Liver (tissue), 9 donors: Measurements from ENCODE around the gene CCRL2. TPM values are rescaled to one million over a fixed set of nuclear protein-coding genes. Genes with fewer than 3 reads are reported as not detected.

Experiments
- DNase-seq: peaks from one replicate; pipeline ENCODE4 v3.0.0-alpha.2; 2017; ENCODE audit warnings: low spot score
- H3K27ac ChIP-seq, 2 donors: one replicate each; pipeline ENCODE4 v1.7.0; 2013; ENCODE audit warnings: inconsistent platforms in 2 of 2, low read length in 2 of 2, control low read depth in 1 of 2, low read depth in 1 of 2, mild to moderate bottlenecking in 1 of 2
- H3K27me3 ChIP-seq, 4 donors: one replicate each; pipeline versions ENCODE4 v1.6.1 to v1.7.0; 2013; ENCODE audit warnings: low read length in 3 of 4, inconsistent platforms in 1 of 4, mild to moderate bottlenecking in 1 of 4, moderate library complexity in 1 of 4; ENCODE audit not compliant: control insufficient read depth in 4 of 4, insufficient read depth in 4 of 4
- H3K36me3 ChIP-seq, 4 donors: one replicate each; pipeline versions ENCODE4 v1.6.1 to v1.7.0; 2013; ENCODE audit warnings: low read length in 3 of 4, mild to moderate bottlenecking in 3 of 4, low read depth in 1 of 4, moderate library complexity in 1 of 4; ENCODE audit not compliant: control insufficient read depth in 4 of 4, insufficient read depth in 3 of 4
- H3K4me1 ChIP-seq, 4 donors: one replicate each; pipeline versions ENCODE4 v1.6.1 to v1.7.0; 2013; ENCODE audit warnings: low read length in 3 of 4, mild to moderate bottlenecking in 3 of 4, moderate library complexity in 1 of 4; ENCODE audit not compliant: control insufficient read depth in 4 of 4, insufficient read depth in 4 of 4
- H3K4me3 ChIP-seq, 3 donors: one replicate each; pipeline versions ENCODE4 v1.6.1 to v1.7.0; 2013; ENCODE audit warnings: low read length in 3 of 3, control low read depth in 1 of 3, low read depth in 1 of 3, mild to moderate bottlenecking in 1 of 3
- H3K9ac ChIP-seq, 2 donors: one replicate each; pipeline ENCODE4 v1.7.0; 2013; ENCODE audit warnings: low read length in 2 of 2, mild to moderate bottlenecking in 2 of 2, moderate library complexity in 2 of 2, control low read depth in 1 of 2, low read depth in 1 of 2
- H3K9me3 ChIP-seq, 4 donors: one replicate each; pipeline versions ENCODE4 v1.6.1 to v1.7.0; 2013; ENCODE audit warnings: low read length in 3 of 4; ENCODE audit not compliant: control insufficient read depth in 4 of 4
- EGR1 ChIP-seq, 2 donors: IDR thresholded peaks; 2 replicates each; pipeline ENCODE4 v1.6.1; 2016 to 2018; ENCODE audit warnings: antibody characterized with exemption in 2 of 2, low read depth in 2 of 2
- FOXA1 ChIP-seq: IDR thresholded peaks from 2 replicates; pipeline ENCODE4 v1.6.1; 2016; ENCODE audit warnings: antibody characterized with exemption
- FOXA2 ChIP-seq: IDR thresholded peaks from 2 replicates; pipeline ENCODE4 v1.6.1; 2016; ENCODE audit warnings: antibody characterized with exemption
- GABPA ChIP-seq, 2 donors: IDR thresholded peaks in 1 of 2; conservative IDR thresholded peaks in 1 of 2; 2 replicates each; pipeline ENCODE4 v1.6.1; 2016; ENCODE audit warnings: antibody characterized with exemption in 2 of 2, mild to moderate bottlenecking in 1 of 2, moderate library complexity in 1 of 2
- HNF4A ChIP-seq, 2 donors: conservative IDR thresholded peaks; 2 replicates each; pipeline ENCODE4 v1.6.1; 2016; ENCODE audit warnings: antibody characterized with exemption in 2 of 2, mild to moderate bottlenecking in 2 of 2
- HNF4G ChIP-seq: IDR thresholded peaks from 2 replicates; pipeline ENCODE4 v1.6.1; 2016; ENCODE audit warnings: antibody characterized with exemption
- RAD21 ChIP-seq, 2 donors: IDR thresholded peaks; 2 replicates each; pipeline ENCODE4 v1.6.1; 2016; ENCODE audit warnings: antibody characterized with exemption in 2 of 2, mild to moderate bottlenecking in 2 of 2
- REST ChIP-seq: IDR thresholded peaks from 2 replicates; pipeline ENCODE4 v1.6.1; 2016; ENCODE audit warnings: antibody characterized with exemption, mild to moderate bottlenecking
- RXRA ChIP-seq, 2 donors: IDR thresholded peaks; 2 replicates each; pipeline ENCODE4 v1.6.1; 2017 to 2018; ENCODE audit warnings: antibody characterized with exemption in 2 of 2, mild to moderate bottlenecking in 1 of 2
- TAF1 ChIP-seq: conservative IDR thresholded peaks from 2 replicates; pipeline ENCODE4 v1.6.1; 2016; ENCODE audit warnings: antibody characterized with exemption, mild to moderate bottlenecking
- WGBS: extraction: QIAGEN DNeasy Blood & Tissue Kit; methylation state at CpG from one replicate; pipeline ENCODE4 v1.1.7; 2013; 5-methylcytosine and 5-hydroxymethylcytosine counted together
- polyA plus RNA-seq, 2 donors: library from polyadenylated mRNA; stranded (reverse) in 1 of 2; unstranded in 1 of 2; fragments of 200-250 nt in 1 of 2; fragments of >200 nt in 1 of 2; fragmentation: Nextera tagmentation in 1 of 2; extraction: Ambion mirVana in 1 of 2; gene quantifications; one replicate each; pipeline versions ENCODE4 v1.2.1 to v1.2.3, GENCODE V29; 2013 to 2015
- total RNA-seq, 2 donors: library from RNA; depleted of rRNA; stranded (reverse); fragments of >200 nt; gene quantifications; one replicate each; pipeline ENCODE4 v1.2.3, GENCODE V29; 2014
- donor health status: healthy.
- donor health status: healthy.
- donor health status: healthy.
- donor health status: healthy.
- donor health status: healthy.

CCRL2 gene
- total and polyA plus RNA-seq, 4 donors, result 0.51 to 9.0 (median 0.81) TPM

DNA sequence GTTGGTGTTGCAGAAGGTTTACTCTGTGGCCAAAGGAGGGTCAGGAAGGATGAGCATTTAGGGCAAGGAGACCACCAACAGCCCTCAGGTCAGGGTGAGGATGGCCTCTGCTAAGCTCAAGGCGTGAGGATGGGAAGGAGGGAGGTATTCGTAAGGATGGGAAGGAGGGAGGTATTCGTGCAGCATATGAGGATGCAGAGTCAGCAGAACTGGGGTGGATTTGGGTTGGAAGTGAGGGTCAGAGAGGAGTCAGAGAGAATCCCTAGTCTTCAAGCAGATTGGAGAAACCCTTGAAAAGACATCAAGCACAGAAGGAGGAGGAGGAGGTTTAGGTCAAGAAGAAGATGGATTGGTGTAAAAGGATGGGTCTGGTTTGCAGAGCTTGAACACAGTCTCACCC lies 32.3 kb upstream of the CCRL2 start:
- DNase-seq, result no peak
- 70% methylated on average over 3 of the region's 3 CpGs for WGBS
- Histone ChIP-seq H3K4me3 (no peak overlapping the region), H3K9ac (no peak overlapping the region), H3K36me3 (no peaks in the 10 kb centered on the region), H3K9me3 (no peaks in the 10 kb centered on the region), H3K27me3 (peaks cover 0 to 6% (median 0%) of the 10 kb centered on the region in 4 donors), H3K4me1 (peaks cover 0 to 2% (median 0%) of the 10 kb centered on the region in 4 donors), H3K27ac (no peak overlapping the region)
- no peak for TF ChIP-seq REST
- no peak for TF ChIP-seq FOXA2
- TF ChIP-seq EGR1 (IDR thresholded peaks at IDR 0.05; ENCODE audit: low read depth in 2 of 2), result no peak
- TF ChIP-seq HNF4G, result no peak
- TF ChIP-seq GABPA (IDR thresholded peaks at IDR 0.05 in 1 of 2, conservative IDR thresholded peaks at IDR 0.05 in 1 of 2), result no peak

DNA sequence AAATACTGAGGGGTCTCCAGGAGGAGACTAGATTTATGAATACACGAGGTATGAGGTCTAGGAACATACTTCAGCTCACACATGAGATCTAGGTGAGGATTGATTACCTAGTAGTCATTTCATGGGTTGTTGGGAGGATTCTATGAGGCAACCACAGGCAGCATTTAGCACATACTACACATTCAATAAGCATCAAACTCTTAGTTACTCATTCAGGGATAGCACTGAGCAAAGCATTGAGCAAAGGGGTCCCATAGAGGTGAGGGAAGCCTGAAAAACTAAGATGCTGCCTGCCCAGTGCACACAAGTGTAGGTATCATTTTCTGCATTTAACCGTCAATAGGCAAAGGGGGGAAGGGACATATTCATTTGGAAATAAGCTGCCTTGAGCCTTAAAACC lies 31.8 kb upstream of the CCRL2 start:
- Histone ChIP-seq H3K27me3 (peaks cover 0 to 6% (median 0%) of the 10 kb centered on the region in 4 donors), H3K9me3 (no peaks in the 10 kb centered on the region), H3K36me3 (no peaks in the 10 kb centered on the region), H3K4me3 (no peak overlapping the region), H3K4me1 (peaks cover 0 to 2% (median 0%) of the 10 kb centered on the region in 4 donors), H3K27ac (no peak overlapping the region), H3K9ac (no peak overlapping the region)
- no peak for DNase-seq
- no peak for TF ChIP-seq FOXA1
- WGBS, result 62% methylated on average over 2 of the region's 2 CpGs

DNA sequence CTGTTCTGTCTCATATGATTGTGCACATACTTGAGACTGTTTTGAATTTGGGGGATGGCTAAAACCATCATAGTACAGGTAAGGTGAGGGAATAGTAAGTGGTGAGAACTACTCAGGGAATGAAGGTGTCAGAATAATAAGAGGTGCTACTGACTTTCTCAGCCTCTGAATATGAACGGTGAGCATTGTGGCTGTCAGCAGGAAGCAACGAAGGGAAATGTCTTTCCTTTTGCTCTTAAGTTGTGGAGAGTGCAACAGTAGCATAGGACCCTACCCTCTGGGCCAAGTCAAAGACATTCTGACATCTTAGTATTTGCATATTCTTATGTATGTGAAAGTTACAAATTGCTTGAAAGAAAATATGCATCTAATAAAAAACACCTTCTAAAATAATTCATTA lies 31.2 kb upstream of the CCRL2 start:
- Histone ChIP-seq H3K27ac (no peak overlapping the region), H3K9ac (no peak overlapping the region), H3K4me1 (peaks cover 0 to 7% (median 3%) of the 10 kb centered on the region in 4 donors), H3K27me3 (peaks cover 0 to 6% (median 0%) of the 10 kb centered on the region in 4 donors), H3K9me3 (no peaks in the 10 kb centered on the region), H3K4me3 (no peak overlapping the region), H3K36me3 (no peaks in the 10 kb centered on the region)
- WGBS, result 24% methylated on average over 2 of the region's 2 CpGs
- no peak for DNase-seq
- TF ChIP-seq HNF4A (conservative IDR thresholded peaks at IDR 0.05), result no peak
- TF ChIP-seq RAD21 (IDR thresholded peaks at IDR 0.05), result no peak
- TF ChIP-seq FOXA1, result no peak
- no peak for TF ChIP-seq TAF1
- no peak for TF ChIP-seq REST
- no peak for TF ChIP-seq FOXA2
- TF ChIP-seq RXRA (IDR thresholded peaks at IDR 0.05), result no peak
- no peak for TF ChIP-seq GABPA (IDR thresholded peaks at IDR 0.05 in 1 of 2, conservative IDR thresholded peaks at IDR 0.05 in 1 of 2)
